Prostate gland (tissue), 2 donors: ENCODE results near the gene CCL14. TPM values are rescaled to one million over a fixed set of nuclear protein-coding genes. Genes with fewer than 3 reads are reported as not detected.

Experiments used
- DNase-seq: peaks from one replicate; pipeline ENCODE4 v3.0.0-alpha.2; 2019; ENCODE audit warnings: low spot score
- H3K27ac ChIP-seq, 2 donors: fragments of 200-600 bp; sonication (generic); 2 replicates each; pipeline ENCODE4 v1.5.1; 2017 to 2019
- H3K27me3 ChIP-seq: fragments of 200-600 bp; sonication (generic); replicated peaks from 2 replicates; pipeline ENCODE4 v1.5.1; 2019; ENCODE audit not compliant: insufficient read depth
- H3K36me3 ChIP-seq, 2 donors: fragments of 200-600 bp; sonication (generic); 1 replicate in 1 of 2; 2 replicates in 1 of 2; pipeline versions ENCODE4 v1.5.1 to v1.8.1; 2017 to 2019
- H3K4me1 ChIP-seq: fragments of 200-600 bp; sonication (generic); replicated peaks from 2 replicates; pipeline ENCODE4 v1.5.1; 2019
- H3K4me3 ChIP-seq, 2 donors: fragments of 200-600 bp; sonication (generic); 2 replicates each; pipeline ENCODE4 v1.5.1; 2017 to 2019
- H3K9me3 ChIP-seq: fragments of 200-600 bp; sonication (generic); 2 replicates; pipeline ENCODE4 v1.5.1; 2017
- POLR2A ChIP-seq: fragments of 450-650 bp; IDR thresholded peaks from one replicate; pipeline ENCODE4 v1.6.1; 2016; ENCODE audit warnings: antibody characterized with exemption, mild to moderate bottlenecking
- POLR2AphosphoS5 ChIP-seq: sonication (generic); formaldehyde crosslinking; IDR thresholded peaks from one replicate; pipeline ENCODE4 v1.6.1; 2017; ENCODE audit warnings: antibody characterized with exemption
- WGBS: methylation state at CpG from one replicate; pipeline ENCODE4 v1.1.5; 2018; 5-methylcytosine and 5-hydroxymethylcytosine counted together
- intact Hi-C: fragments of 100-400 bp; cut with DNase I; formaldehyde crosslinking; loops from one replicate; pipeline ENCODE4 v1.14.2; 2022
- total RNA-seq, 2 donors: library from RNA; depleted of rRNA; stranded (reverse); fragments of >200 nt; gene quantifications; one replicate each; pipeline ENCODE4 v1.1.0, GENCODE V29; 2016
- TF ChIP-seq, protein P1 (sequence below), 4 experiments: fragments of 200-600 bp in 2 of 4; fragments of 450-650 bp in 2 of 4; sonication (generic) in 2 of 4; IDR thresholded peaks; 1 replicate in 3 of 4; 2 replicates in 1 of 4; pipeline ENCODE4 v1.5.1; 2016 to 2019; ENCODE audit warnings: antibody characterized with exemption in 4 of 4, mild to moderate bottlenecking in 2 of 4, moderate library complexity in 2 of 4

CCL14 gene
- total RNA-seq, 2 donors from 2014 or later = 19.9 to 28.0 TPM

- no peaks in the 10 kb centered on the region for H3K27me3 ChIP-seq
- H3K36me3 ChIP-seq = no peaks in the 10 kb centered on the region
- no peak within 1 kb of the TSS for H3K4me3 ChIP-seq
- intact Hi-C loops = no loop called here
- no peaks in the 10 kb centered on the region for H3K9me3 ChIP-seq
- H3K4me1 ChIP-seq = no peaks in the 10 kb centered on the region
- H3K27ac ChIP-seq = no peak within 1 kb of the TSS
- 93% methylated on average over 12 of the region's 12 CpGs for WGBS
- DNase-seq = no peak
- TF ChIP-seq, protein P1, sequence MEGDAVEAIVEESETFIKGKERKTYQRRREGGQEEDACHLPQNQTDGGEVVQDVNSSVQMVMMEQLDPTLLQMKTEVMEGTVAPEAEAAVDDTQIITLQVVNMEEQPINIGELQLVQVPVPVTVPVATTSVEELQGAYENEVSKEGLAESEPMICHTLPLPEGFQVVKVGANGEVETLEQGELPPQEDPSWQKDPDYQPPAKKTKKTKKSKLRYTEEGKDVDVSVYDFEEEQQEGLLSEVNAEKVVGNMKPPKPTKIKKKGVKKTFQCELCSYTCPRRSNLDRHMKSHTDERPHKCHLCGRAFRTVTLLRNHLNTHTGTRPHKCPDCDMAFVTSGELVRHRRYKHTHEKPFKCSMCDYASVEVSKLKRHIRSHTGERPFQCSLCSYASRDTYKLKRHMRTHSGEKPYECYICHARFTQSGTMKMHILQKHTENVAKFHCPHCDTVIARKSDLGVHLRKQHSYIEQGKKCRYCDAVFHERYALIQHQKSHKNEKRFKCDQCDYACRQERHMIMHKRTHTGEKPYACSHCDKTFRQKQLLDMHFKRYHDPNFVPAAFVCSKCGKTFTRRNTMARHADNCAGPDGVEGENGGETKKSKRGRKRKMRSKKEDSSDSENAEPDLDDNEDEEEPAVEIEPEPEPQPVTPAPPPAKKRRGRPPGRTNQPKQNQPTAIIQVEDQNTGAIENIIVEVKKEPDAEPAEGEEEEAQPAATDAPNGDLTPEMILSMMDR (IDR thresholded peaks at IDR 0.05) = no peak
- TF ChIP-seq POLR2AphosphoS5 (no peak), POLR2A (no peak)
These were observed 5.3 kb downstream of the CCL14 start, which contains the start of gene CCL16 for GRCh38 chr17:35981246-35981645. Gene CCL16 (minus strand): TSS chr17:35981497. CDS start chr17:35981420, 77 bp downstream.

GRCh38 chr17:35978346-35978745, 8.2 kb downstream of the CCL14 start:
- DNase-seq = no peak
- 76% methylated on average over 3 of the region's 3 CpGs for WGBS
- intact Hi-C loops = loop anchor here (10.0 kb wide), 1 partner anchor 166 kb away; no protein-coding TSS in a partner anchor
- Histone ChIP-seq H3K4me3 (no peak overlapping the region), H3K36me3 (no peaks in the 10 kb centered on the region), H3K27ac (no peak overlapping the region), H3K4me1 (peaks cover 2% of the 10 kb centered on the region), H3K27me3 (no peaks in the 10 kb centered on the region), H3K9me3 (no peaks in the 10 kb centered on the region)
- TF ChIP-seq, protein P1 (IDR thresholded peaks at IDR 0.05) = no peak
- TF ChIP-seq POLR2A (no peak), POLR2AphosphoS5 (no peak)

DNA sequence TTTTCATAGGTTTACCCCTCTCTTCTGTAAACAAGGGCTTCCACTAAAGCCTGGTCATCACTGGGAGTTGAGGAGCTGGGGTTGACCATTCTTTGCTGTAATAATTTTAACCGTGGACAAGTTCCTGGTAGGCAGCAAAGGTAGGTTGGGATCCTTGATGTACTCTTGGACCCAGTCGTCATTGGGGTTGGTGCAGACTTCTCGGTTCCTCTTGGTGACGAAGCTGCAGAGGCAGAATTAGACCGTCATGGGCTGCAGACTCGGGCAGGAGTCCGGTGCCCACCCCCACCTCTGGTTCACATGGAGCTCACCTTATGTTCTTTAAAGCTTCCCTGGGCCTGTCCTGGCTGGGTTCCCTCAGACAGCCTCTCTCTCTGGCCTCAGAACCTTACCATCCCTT, 9.0 kb downstream of the CCL14 start:
- intact Hi-C loops = loop anchor here (10.0 kb wide), 1 partner anchor 167 kb away; no protein-coding TSS in a partner anchor
- Histone ChIP-seq H3K36me3 (no peaks in the 10 kb centered on the region), H3K4me3 (no peak overlapping the region), H3K9me3 (no peaks in the 10 kb centered on the region), H3K27me3 (no peaks in the 10 kb centered on the region), H3K27ac (no peak overlapping the region), H3K4me1 (peaks cover 2% of the 10 kb centered on the region)
- no peak for DNase-seq
- TF ChIP-seq POLR2AphosphoS5 (no peak), POLR2A (no peak)
- TF ChIP-seq, protein P1 (IDR thresholded peaks at IDR 0.05) = no peak
- WGBS = 95% methylated on average over 7 of the region's 7 CpGs

GRCh38 chr17:35973333-35974260, 12.9 kb downstream of the CCL14 start:
- no peak overlapping the region for H3K27ac ChIP-seq
- TF ChIP-seq POLR2A = no peak
- no peaks in the 10 kb centered on the region for H3K27me3 ChIP-seq
- intact Hi-C loops = loop anchor here (10.0 kb wide), 1 partner anchor 171 kb away; no protein-coding TSS in a partner anchor
- no peak for DNase-seq
- 47% methylated on average over 10 of the region's 10 CpGs for WGBS
- H3K4me3 ChIP-seq = no peak overlapping the region
- H3K9me3 ChIP-seq = no peaks in the 10 kb centered on the region
- H3K36me3 ChIP-seq = no peaks in the 10 kb centered on the region
- H3K4me1 ChIP-seq = peaks cover 2% of the 10 kb centered on the region

DNA sequence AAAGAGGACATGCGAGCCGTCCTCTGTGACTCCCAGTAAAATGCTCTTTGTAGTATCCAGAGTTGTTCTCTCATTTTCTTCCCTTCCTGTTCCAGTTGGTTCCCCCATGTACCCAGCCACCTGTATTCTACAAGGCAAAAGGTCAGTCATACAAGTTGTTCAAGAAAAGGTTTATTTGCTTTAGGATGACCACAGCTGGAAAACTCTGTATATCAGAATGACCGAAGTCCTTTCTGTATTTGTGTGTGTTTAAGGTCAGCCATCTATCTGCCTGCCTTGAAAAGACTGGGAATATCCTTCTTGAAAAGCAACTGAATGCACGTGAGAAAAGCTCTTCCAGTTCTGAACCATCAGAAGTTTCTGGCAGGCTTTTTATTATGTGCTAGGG, 13.6 kb downstream of the CCL14 start:
- H3K36me3 ChIP-seq = no peaks in the 10 kb centered on the region
- intact Hi-C loops = loop anchor here (10.0 kb wide), 1 partner anchor 172 kb away; no protein-coding TSS in a partner anchor
- H3K4me1 ChIP-seq = peaks cover 2% of the 10 kb centered on the region
- DNase-seq = no peak
- 76% methylated on average over 4 of the region's 4 CpGs for WGBS
- H3K4me3 ChIP-seq = no peak overlapping the region
- no peak overlapping the region for H3K27ac ChIP-seq
- no peaks in the 10 kb centered on the region for H3K9me3 ChIP-seq
- TF ChIP-seq, protein P1 (IDR thresholded peaks at IDR 0.05) = no peak
- TF ChIP-seq POLR2AphosphoS5 = no peak
- TF ChIP-seq POLR2A = no peak
- no peaks in the 10 kb centered on the region for H3K27me3 ChIP-seq
